BE2C (cell line): ENCODE results near the gene RALGAPA2.

Source experiments
- DNase-seq: peaks from one replicate; pipeline ENCODE4 v3.0.0-alpha.2; 2020
- H3K27me3 ChIP-seq: fragments of 250-450 bp; sonication (Bioruptor Pico); 2 replicates; pipeline ENCODE4 v1.5.1; 2020; ENCODE audit warnings: mild to moderate bottlenecking
- H3K36me3 ChIP-seq: fragments of 250-450 bp; sonication (Bioruptor Pico); 2 replicates; pipeline ENCODE4 v1.5.1; 2020; ENCODE audit warnings: mild to moderate bottlenecking
- H3K4me1 ChIP-seq: fragments of 250-450 bp; sonication (Bioruptor Pico); 2 replicates; pipeline ENCODE4 v1.5.1; 2020
- H3K4me3 ChIP-seq: 2 replicates; pipeline ENCODE4 v1.5.1; 2011; ENCODE audit warnings: low read depth, low read length
- H3K9me3 ChIP-seq: fragments of 250-450 bp; sonication (Bioruptor Pico); 2 replicates; pipeline ENCODE4 v1.5.1; 2020
- CTCF ChIP-seq: IDR thresholded peaks from 2 replicates; pipeline ENCODE4 v1.5.1; 2012; ENCODE audit warnings: mild to moderate bottlenecking, low read depth, low read length

RALGAPA2 gene

GRCh38 chr20:20369250-20370093 lies 343.0 kb downstream of the RALGAPA2 start:
- Histone ChIP-seq H3K4me3 (peak overlapping the region; percentile 44), H3K9me3 (no peaks in the 10 kb centered on the region), H3K27me3 (peaks cover 50% of the 10 kb centered on the region), H3K4me1 (no peaks in the 10 kb centered on the region), H3K36me3 (no peaks in the 10 kb centered on the region)
- no peak for DNase-seq
- no peak for TF ChIP-seq CTCF

GRCh38 chr20:20368418-20369249 lies 343.8 kb downstream of the RALGAPA2 start:
- Histone ChIP-seq H3K4me3 (peak overlapping the region; percentile 47), H3K27me3 (peaks cover 50% of the 10 kb centered on the region), H3K4me1 (no peaks in the 10 kb centered on the region), H3K9me3 (peaks cover 2% of the 10 kb centered on the region; the same call in 1 of the 2 replicates), H3K36me3 (no peaks in the 10 kb centered on the region)
- DNase-seq = peak; percentile 32
- TF ChIP-seq CTCF = no peak

- peaks cover 2% of the 10 kb centered on the region; the same call in 1 of the 2 replicates for H3K9me3 ChIP-seq
- peaks cover 47% of the 10 kb centered on the region for H3K27me3 ChIP-seq
- H3K4me1 ChIP-seq = no peaks in the 10 kb centered on the region
- peak; percentile 53 for DNase-seq
- peak within 1 kb of the TSS; percentile 47 for H3K4me3 ChIP-seq
- no peak for TF ChIP-seq CTCF
- H3K36me3 ChIP-seq = no peaks in the 10 kb centered on the region
Observed at GRCh38 chr20:20367575-20368417, 344.6 kb downstream of the RALGAPA2 start, which contains the start of gene INSM1. Gene INSM1, plus strand, starts transcription at chr20:20368104. Its CDS starts 164 bp downstream, at chr20:20368268.

- no peak for DNase-seq
Observed at GRCh38 chr20:20366876-20367574, 345.4 kb downstream of the RALGAPA2 start.

More at GRCh38 chr20:20366876-20367574, 345.4 kb downstream of the RALGAPA2 start:
- H3K36me3 ChIP-seq = no peaks in the 10 kb centered on the region
- H3K27me3 ChIP-seq = peaks cover 43% of the 10 kb centered on the region
- H3K4me3 ChIP-seq = no peak overlapping the region
- TF ChIP-seq CTCF = no peak
- H3K9me3 ChIP-seq = peaks cover 2% of the 10 kb centered on the region; the same call in 1 of the 2 replicates
- H3K4me1 ChIP-seq = peaks cover 6% of the 10 kb centered on the region
